DND-41 (cell line): ENCODE results near the gene MCM10.

Source experiments
- CTCF ChIP-seq: IDR thresholded peaks from 2 replicates; pipeline ENCODE4 v1.5.1; 2012; ENCODE audit warnings: borderline replicate concordance, low read length, moderate library complexity, mild to moderate bottlenecking; ENCODE audit not compliant: poor library complexity, severe bottlenecking; ENCODE audit errors: extremely low read depth
- EZH2 ChIP-seq: IDR thresholded peaks from 3 replicates; pipeline ENCODE4 v1.6.1; 2012; ENCODE audit warnings: borderline replicate concordance, low read depth, mild to moderate bottlenecking, moderate library complexity, low read length, inconsistent platforms; ENCODE audit not compliant: severe bottlenecking

- TF ChIP-seq CTCF (no peak), EZH2 (no peak)
Measured at GRCh38 chr10:13222151-13222550, 60.8 kb downstream of the MCM10 start.
